Dermis microvascular lymphatic vessel endothelial cell (primary cell): ENCODE measurements around the gene GCN1. TPM values are rescaled to one million over a fixed set of nuclear protein-coding genes. Genes with fewer than 3 reads are reported as not detected.
"Not testable (repeated sequence)": the region's sequence is repeated elsewhere in the genome, so short reads cannot be mapped to it uniquely, and the experiment has no call there.

Source experiments
- DNase-seq, 2 donors: peaks; one replicate each; pipeline versions ENCODE4 v3.0.0 to v3.0.0-alpha.2; 2010; ENCODE audit warnings: low read depth in 2 of 2
- total RNA-seq: library from RNA; depleted of rRNA; stranded (reverse); fragments of >200 nt; gene quantifications from 2 replicates; pipeline ENCODE4 v1.2.1, GENCODE V29; 2014

GCN1 gene
- total RNA-seq, 1 donor from 2014 or later = 68.0 TPM

GRCh38 chr12:120215766-120216735 is 21.5 kb upstream of the GCN1 start:
- DNase-seq = no peak

- DNase-seq = no peak
Measured at GRCh38 chr12:120215357-120215735, 20.8 kb upstream of the GCN1 start.

DNA sequence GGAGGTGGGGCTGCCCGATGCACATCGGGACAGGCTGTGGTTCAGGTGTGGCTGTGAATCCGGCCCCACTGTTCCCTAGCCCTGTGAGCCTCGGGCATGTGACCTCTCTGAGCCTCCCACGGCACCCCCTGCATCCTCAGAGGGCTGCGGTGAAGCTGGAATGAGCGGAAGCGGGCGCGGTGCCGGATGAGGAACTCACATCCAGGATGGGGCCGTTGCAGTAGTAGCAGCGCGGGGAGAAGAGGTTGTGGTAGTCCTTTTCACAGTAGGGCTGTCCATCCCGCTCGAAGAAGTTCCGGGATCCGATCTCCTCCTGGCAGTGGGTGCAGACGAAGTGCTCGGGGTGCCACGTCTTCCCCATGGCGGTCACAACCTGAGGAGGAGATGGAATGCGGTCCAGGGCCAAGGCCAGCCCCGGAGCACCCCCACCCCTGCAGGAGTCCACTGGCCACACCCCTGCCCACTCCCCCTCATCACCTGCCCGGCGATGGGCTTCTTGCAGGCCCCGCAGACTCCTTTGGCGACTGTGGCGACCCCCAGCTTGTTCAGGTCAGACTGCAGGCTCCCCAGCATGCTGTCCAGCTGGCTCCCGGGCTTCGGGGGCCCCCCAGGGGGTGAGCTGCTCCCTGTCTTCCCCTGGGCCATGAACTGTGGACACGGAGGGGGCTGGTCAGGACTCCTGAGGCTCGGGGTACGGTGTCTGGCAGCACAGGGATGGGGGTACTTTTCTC is 20.3 kb upstream of the GCN1 start:
- no peak for DNase-seq

DNA sequence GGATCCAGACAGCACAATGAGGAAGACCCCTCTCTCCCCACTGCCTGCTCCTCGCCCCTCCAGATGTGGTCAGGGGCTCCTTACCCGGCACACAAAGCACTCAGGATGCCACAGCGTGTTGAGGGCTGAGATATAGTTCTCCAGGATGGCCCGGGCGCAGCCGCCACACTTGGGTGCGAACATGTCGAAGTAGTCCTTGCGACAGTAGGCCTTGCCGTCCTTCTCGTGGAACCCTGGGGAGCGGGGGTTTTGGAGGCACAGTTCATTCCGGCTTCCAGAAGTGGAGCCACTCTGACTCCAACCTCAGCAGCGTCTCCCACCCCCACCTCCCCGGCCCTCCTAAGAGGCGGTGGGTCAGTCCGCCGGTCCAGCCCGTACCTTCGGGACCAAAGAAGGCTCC is 19.2 kb upstream of the GCN1 start:
- no peak for DNase-seq

- DNase-seq = not testable (repeated sequence)
Measured at GRCh38 chr12:120213182-120213581, 18.7 kb upstream of the GCN1 start.

- no peak for DNase-seq
Measured at GRCh38 chr12:120212301-120212700, 17.8 kb upstream of the GCN1 start.

GRCh38 chr12:120211904-120212283 is 17.4 kb upstream of the GCN1 start:
- no peak for DNase-seq

DNA sequence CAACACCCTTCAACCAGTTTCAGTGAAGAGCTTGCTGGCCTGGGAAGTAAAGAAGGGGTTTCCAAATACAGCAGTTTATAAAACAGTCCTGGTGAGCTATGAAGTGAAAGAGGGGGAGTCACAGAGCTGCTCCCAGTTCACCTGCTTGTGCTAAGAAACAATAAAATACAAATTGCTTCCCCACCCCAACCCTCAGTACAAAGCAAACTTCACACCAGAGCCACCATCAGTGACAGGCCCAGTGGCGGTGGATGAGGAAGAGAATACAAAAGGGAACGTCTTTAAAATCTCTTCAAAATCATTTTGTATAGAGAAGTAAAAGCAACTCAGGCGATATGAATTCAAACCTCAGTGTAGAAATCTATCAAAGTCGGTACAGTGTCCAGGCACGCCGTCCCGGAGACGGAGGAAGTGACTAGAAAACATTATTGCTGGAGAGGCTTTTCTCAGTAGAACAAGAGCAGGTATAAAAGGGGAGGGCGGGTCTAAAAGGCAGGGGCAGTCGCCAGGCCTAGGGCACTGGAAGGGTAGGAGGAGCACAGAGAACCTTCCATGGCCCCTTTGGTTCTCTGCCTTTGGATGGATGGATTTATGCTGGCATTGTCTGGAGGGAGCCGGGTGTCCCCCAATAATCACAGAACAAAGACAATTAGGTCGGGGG is 16.9 kb upstream of the GCN1 start:
- DNase-seq = no peak

DNA sequence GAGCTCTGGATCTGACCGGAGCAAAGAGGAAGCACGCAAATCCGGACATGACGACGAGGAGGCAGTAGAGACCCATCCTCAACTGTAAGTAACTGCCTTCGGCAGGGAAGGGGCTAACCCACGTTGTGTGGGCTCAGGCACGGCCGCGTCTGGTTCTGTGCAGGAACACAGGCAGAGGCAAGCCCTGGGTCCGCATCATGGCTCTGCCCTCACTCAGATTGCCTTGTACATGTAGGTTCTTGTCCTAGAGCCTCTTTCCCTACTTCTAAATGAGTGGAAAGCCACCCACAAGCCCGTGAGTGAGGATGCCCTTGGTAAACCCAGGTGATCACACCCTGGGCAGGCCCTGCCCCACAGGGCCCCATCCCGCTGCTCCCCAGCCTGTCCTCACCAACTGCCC is 15.3 kb upstream of the GCN1 start:
- DNase-seq = no peak

DNA sequence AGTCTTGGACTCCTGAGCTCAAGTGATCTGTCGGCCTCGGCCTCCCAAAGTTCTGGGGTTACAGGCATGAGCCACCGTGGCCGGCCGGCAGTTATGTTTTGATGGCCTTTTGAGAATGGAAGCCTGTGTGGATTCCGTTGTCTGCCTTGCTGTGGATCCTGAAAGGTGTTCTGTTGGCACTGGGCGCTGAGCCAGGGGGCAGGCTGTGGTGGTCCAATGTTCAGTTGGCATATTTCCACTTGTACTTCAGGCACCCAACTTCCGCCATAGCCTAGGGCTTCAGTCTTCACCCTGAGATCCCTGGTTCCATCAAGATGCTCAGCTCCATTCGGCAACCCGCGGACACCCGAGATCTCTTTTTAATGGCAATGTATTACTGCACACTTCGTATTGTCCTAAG is 12.7 kb upstream of the GCN1 start:
- DNase-seq = no peak

GRCh38 chr12:120206781-120207180 is 12.3 kb upstream of the GCN1 start:
- DNase-seq = not testable (repeated sequence)

DNA sequence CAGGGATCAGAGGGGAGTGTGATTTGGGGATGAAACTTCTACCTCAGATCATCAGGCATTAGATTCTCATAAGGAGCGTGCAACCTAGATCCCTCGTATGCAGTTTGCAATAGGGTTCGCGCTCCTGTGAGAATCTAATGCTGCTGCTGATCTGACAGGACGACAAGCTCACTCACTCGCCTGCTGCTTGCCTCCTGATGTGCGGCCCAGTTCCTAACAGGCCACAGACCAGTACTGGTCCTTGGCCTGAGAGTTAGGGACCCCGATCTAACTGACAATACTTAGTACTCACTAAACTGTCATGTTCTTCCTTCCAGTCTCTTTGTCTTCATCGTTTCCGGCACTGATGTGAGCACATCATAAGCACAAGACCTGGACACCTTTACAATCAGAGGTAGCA is 11.7 kb upstream of the GCN1 start:
- no peak for DNase-seq

- no peak for DNase-seq
Measured at GRCh38 chr12:120204171-120204570, 9.7 kb upstream of the GCN1 start.

DNA sequence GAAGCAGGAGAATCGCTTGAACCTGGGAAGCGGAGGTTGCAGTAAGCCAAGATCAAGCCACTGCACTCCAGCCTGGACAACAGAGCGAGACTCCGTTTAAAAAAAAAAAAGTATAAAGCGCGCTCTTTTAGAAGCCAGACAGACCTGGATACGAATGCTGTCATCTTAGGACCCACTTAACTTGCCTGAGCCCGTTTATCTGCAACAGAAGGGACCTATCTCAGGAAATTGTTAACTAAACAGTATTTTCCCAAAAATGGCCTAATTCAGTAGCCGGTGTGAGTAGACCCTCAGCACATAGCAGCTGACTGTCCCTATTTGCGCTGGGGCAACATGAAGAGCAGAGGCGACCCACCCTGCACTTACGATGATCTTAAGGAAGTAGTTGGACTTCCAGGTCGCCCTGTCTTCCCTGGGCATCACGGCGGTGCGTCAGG is 5.9 kb upstream of the GCN1 start:
- no peak for DNase-seq

DNA sequence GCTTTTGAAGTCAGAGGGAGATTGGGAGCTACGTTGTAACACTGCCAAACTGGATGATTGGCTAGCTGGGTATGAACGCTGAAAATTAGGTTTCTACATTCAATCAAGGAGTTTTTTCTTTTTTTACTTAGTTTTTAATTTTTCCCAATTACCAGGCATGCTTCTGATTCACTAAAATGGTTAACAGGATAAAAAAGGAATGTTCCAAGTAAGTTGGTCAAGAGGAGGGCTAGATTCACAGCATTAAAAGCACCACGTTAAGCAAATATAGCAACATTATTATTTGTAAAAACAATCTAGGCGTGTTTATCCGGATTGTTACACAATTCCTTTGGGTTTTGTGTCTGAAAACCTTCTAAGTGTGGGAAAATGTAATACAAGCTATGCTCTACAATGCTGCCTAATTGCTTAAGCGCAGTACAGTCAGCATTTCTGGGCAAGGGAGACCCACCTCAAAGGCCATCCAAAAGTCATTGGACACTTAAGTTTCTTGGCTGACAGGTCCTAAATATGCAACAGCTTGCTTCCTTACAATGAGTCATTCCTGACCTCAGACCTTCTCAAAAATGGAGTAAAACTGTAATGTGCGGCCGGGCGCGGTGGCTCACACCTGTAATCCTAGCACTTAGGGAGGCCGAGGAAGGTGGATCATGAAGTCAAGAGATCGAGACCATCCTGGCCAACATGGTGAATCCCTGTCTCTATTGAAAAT is 5.2 kb upstream of the GCN1 start:
- peak in 1 of 2 donors; percentile 77 for DNase-seq

GRCh38 chr12:120199025-120199424 is 4.5 kb upstream of the GCN1 start:
- DNase-seq = no peak

- no peak for DNase-seq
Measured at GRCh38 chr12:120197542-120197887, 3.0 kb upstream of the GCN1 start.

- DNase-seq = not testable (repeated sequence)
Measured at GRCh38 chr12:120196817-120197541, 2.5 kb upstream of the GCN1 start.

- DNase-seq = no peak
Measured at GRCh38 chr12:120196363-120196762, 1.8 kb upstream of the GCN1 start.

DNA sequence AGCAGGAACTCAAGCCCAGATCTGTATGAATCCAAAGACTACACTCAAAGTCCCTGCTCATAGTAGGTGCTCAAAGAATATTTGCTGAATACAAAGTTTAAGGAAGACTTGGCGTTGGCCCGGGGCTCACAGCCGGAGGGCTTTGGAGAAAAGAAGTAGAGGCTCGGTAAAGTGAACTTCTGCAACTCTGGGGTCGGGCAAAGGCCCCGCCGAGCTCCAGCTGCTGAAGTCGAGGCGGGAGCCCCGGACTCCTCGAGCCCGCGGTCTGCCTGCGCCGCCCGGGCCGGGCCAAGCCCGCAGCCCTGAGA is 335 bp downstream of the GCN1 start:
- DNase-seq = peak in 1 of 2 donors; percentile 22

GRCh38 chr12:120193286-120193685 is 1.2 kb downstream of the GCN1 start:
- DNase-seq = not testable (repeated sequence)
